Testis (tissue), 2 donors: ENCODE data around the gene GANC.

ENCODE experiments used
- POLR2A ChIP-seq: fragments of 450-650 bp; IDR thresholded peaks from one replicate; pipeline ENCODE4 v1.6.1; 2017; ENCODE audit warnings: antibody characterized with exemption, mild to moderate bottlenecking, moderate library complexity
- TF ChIP-seq, protein P1 (sequence below), 3 experiments: fragments of 450-650 bp in 2 of 3; fragments of 200-600 bp in 1 of 3; sonication (generic) in 1 of 3; IDR thresholded peaks; one replicate each; pipeline ENCODE4 v1.5.1; 2016 to 2019; ENCODE audit warnings: antibody characterized with exemption in 3 of 3, mild to moderate bottlenecking in 2 of 3, moderate library complexity in 1 of 3

DNA sequence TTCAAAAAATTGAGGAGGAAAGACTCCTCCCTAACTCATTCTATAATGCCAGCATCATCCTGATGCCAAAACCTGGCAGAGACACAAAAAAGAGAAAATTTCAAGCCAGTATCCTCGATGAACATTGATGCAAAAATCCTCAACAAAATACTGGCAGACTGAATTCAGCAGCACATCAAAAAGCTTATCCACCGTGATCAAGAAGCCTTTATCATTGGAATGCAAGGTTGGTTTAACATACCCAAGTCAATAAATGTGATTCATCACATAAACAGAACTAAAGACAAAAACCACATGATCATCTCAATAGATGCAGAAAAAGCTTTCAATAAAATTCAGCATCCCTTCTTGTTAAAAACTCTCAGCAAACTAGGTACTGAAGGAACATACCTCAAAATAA, 62.1 kb downstream of the GANC start:
- TF ChIP-seq, protein P1, sequence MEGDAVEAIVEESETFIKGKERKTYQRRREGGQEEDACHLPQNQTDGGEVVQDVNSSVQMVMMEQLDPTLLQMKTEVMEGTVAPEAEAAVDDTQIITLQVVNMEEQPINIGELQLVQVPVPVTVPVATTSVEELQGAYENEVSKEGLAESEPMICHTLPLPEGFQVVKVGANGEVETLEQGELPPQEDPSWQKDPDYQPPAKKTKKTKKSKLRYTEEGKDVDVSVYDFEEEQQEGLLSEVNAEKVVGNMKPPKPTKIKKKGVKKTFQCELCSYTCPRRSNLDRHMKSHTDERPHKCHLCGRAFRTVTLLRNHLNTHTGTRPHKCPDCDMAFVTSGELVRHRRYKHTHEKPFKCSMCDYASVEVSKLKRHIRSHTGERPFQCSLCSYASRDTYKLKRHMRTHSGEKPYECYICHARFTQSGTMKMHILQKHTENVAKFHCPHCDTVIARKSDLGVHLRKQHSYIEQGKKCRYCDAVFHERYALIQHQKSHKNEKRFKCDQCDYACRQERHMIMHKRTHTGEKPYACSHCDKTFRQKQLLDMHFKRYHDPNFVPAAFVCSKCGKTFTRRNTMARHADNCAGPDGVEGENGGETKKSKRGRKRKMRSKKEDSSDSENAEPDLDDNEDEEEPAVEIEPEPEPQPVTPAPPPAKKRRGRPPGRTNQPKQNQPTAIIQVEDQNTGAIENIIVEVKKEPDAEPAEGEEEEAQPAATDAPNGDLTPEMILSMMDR (IDR thresholded peaks at IDR 0.05) = no peak
- TF ChIP-seq POLR2A = no peak
